Stimulated activated CD4-positive, alpha-beta T cell treated with anti-CD3 and anti-CD28 coated beads, Interleukin-12 subunit alpha, Interleukin-12 subunit beta, amount 100 ng/mL, for 4 hours (primary cell): ENCODE results near the gene INSYN2B.

Source experiments
- DNase-seq: peaks from one replicate; pipeline ENCODE4 v3.0.0-alpha.2; 2020

Gene INSYN2B

GRCh38 chr5:169922474-169922873 lies 57.8 kb downstream of the INSYN2B start:
- DNase-seq, result no peak

- no peak for DNase-seq
Observed at GRCh38 chr5:169921949-169922348, 58.3 kb downstream of the INSYN2B start.

GRCh38 chr5:169921384-169921783 lies 58.9 kb downstream of the INSYN2B start:
- DNase-seq, result no peak

GRCh38 chr5:169920474-169920873 lies 59.8 kb downstream of the INSYN2B start:
- no peak for DNase-seq

- DNase-seq, result no peak
Observed at GRCh38 chr5:169918228-169918627, 62.1 kb downstream of the INSYN2B start.

- no peak for DNase-seq
Observed at GRCh38 chr5:169917500-169917899, 62.8 kb downstream of the INSYN2B start.

- no peak for DNase-seq
Observed at GRCh38 chr5:169914766-169915165, 65.5 kb downstream of the INSYN2B start.

GRCh38 chr5:169913479-169913878 lies 66.8 kb downstream of the INSYN2B start:
- DNase-seq, result no peak

- DNase-seq, result no peak
Observed at GRCh38 chr5:169911448-169912212, 68.7 kb downstream of the INSYN2B start.

GRCh38 chr5:169910393-169910792 lies 69.9 kb downstream of the INSYN2B start:
- DNase-seq, result no peak

- DNase-seq, result no peak
Observed at GRCh38 chr5:169909945-169910344, 70.3 kb downstream of the INSYN2B start.

- DNase-seq, result no peak
Observed at GRCh38 chr5:169908864-169909263, 71.4 kb downstream of the INSYN2B start.

GRCh38 chr5:169906745-169907649 lies 73.3 kb downstream of the INSYN2B start:
- no peak for DNase-seq

GRCh38 chr5:169905017-169905416 lies 75.3 kb downstream of the INSYN2B start:
- no peak for DNase-seq

- no peak for DNase-seq
Observed at GRCh38 chr5:169904508-169904907, 75.8 kb downstream of the INSYN2B start.

GRCh38 chr5:169904059-169904458 lies 76.2 kb downstream of the INSYN2B start:
- no peak for DNase-seq

- DNase-seq, result no peak
Observed at GRCh38 chr5:169901896-169902295, 78.4 kb downstream of the INSYN2B start.

- no peak for DNase-seq
Observed at GRCh38 chr5:169897481-169897880, 82.8 kb downstream of the INSYN2B start.

- DNase-seq, result no peak
Observed at GRCh38 chr5:169895926-169896325, 84.4 kb downstream of the INSYN2B start.

- DNase-seq, result no peak
Observed at GRCh38 chr5:169893571-169893970, 86.7 kb downstream of the INSYN2B start.

GRCh38 chr5:169893010-169893409 lies 87.3 kb downstream of the INSYN2B start:
- no peak for DNase-seq

GRCh38 chr5:169889572-169889971 lies 90.7 kb downstream of the INSYN2B start:
- no peak for DNase-seq

GRCh38 chr5:169886677-169887076 lies 93.6 kb downstream of the INSYN2B start:
- no peak for DNase-seq

GRCh38 chr5:169886033-169886432 lies 94.3 kb downstream of the INSYN2B start:
- no peak for DNase-seq
